ENCODE measurements around the gene SH3BP4.

SH3BP4 gene

GRCh38 chr2:235042576-235043515 lies 91.0 kb downstream of the SH3BP4 start:
- no peak for DNase-seq
- in situ Hi-C loops (cut with HindIII; ENCODE audit: low pct_ligation_motif_present, low pct_unique_long_range_greater_than_20kb, low sequenced_read_pairs) = no loop called here

- in situ Hi-C loops (cut with HindIII; ENCODE audit: low pct_ligation_motif_present, low pct_unique_long_range_greater_than_20kb, low sequenced_read_pairs) = no loop called here
- no peak for DNase-seq
Observed at GRCh38 chr2:235043762-235044500, 92.1 kb downstream of the SH3BP4 start.

DNA sequence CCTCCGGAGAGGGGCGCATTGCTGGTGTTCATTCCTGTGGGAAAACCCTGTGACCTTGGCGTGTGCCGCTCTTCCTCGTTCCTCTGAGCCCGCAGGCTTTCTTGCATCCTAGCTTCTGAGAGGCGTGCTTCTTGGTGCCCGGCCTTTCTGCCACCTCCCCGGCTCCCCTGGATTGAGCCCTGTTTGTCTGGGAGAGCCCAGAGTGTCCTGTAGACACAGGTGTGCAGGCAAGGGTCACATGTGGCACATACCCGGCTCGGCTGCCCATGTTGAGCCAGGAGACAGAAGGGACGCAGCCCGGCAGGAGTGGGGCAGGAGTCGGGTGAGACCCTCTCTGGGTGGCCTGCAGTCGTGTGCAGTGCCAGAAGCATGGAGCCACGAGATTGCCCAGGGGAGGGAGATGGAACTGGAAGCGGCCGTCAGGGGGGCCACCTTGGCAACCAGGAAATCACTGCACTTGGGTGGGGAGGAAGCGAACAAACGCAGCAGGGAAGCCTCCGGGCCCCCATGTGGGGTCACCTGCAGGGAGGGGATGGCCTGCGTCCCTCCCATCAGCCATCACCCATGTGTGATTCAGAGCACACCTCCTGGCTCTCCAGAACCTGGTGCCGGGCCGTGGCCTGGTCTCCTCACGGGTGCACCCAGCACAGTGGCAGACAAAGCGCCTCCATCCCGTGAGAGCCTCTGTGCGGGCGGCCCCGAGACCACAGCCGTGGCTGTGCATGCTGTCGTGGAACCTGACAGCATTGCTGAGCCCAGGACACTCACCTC lies 92.9 kb downstream of the SH3BP4 start:
- in situ Hi-C loops (cut with HindIII; ENCODE audit: low pct_ligation_motif_present, low pct_unique_long_range_greater_than_20kb, low sequenced_read_pairs) = no loop called here
- DNase-seq = no peak

DNA sequence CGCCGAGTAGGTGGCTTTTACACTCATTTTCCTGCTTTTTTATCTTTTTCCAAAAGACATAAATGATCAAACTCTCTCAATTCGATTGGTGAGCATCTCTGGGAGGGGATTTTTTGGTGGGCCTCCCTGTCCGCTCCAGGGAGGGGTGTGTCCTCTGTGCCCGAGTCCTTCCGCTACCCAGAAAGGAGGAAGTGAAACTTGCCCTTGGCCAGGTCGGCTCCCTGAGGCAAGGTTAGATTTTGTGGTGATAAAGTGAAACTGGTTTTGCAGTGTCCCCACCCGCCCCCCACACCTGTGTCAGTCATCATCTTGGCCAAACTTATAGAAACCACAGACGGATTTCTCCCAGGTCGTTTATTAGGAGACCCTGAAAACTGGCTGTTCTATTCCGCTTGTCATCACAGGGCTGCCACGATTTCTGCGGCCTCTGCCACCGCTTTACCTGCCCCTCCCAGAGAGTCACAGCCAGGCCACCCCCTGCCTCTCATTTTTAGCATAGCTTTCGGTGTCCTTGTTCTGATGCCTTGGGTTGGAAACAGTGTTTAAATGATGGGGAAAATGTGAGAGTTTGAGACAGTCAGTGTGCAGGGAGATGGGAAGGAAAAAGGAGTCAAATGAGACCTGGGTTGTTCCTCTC lies 93.6 kb downstream of the SH3BP4 start:
- no peak for DNase-seq
- in situ Hi-C loops (cut with HindIII; ENCODE audit: low pct_ligation_motif_present, low pct_unique_long_range_greater_than_20kb, low sequenced_read_pairs) = no loop called here

GRCh38 chr2:235045973-235046343 lies 94.1 kb downstream of the SH3BP4 start:
- no peak for DNase-seq
- in situ Hi-C loops (cut with HindIII; ENCODE audit: low pct_ligation_motif_present, low pct_unique_long_range_greater_than_20kb, low sequenced_read_pairs) = no loop called here

- DNase-seq = no peak
- in situ Hi-C loops (cut with HindIII; ENCODE audit: low pct_ligation_motif_present, low pct_unique_long_range_greater_than_20kb, low sequenced_read_pairs) = no loop called here
Observed at GRCh38 chr2:235046589-235046988, 94.8 kb downstream of the SH3BP4 start.

GRCh38 chr2:235047171-235048160 lies 95.6 kb downstream of the SH3BP4 start:
- DNase-seq = no peak
- in situ Hi-C loops (cut with HindIII; ENCODE audit: low pct_ligation_motif_present, low pct_unique_long_range_greater_than_20kb, low sequenced_read_pairs) = no loop called here

- in situ Hi-C loops (cut with HindIII; ENCODE audit: low pct_ligation_motif_present, low pct_unique_long_range_greater_than_20kb, low sequenced_read_pairs) = no loop called here
- no peak for DNase-seq
Observed at GRCh38 chr2:235048549-235048948, 96.7 kb downstream of the SH3BP4 start.

- in situ Hi-C loops (cut with HindIII; ENCODE audit: low pct_ligation_motif_present, low pct_unique_long_range_greater_than_20kb, low sequenced_read_pairs) = no loop called here
- no peak for DNase-seq
Observed at GRCh38 chr2:235049069-235049468, 97.3 kb downstream of the SH3BP4 start.

GRCh38 chr2:235049719-235050118 lies 97.9 kb downstream of the SH3BP4 start:
- no peak for DNase-seq
- in situ Hi-C loops (cut with HindIII; ENCODE audit: low pct_ligation_motif_present, low pct_unique_long_range_greater_than_20kb, low sequenced_read_pairs) = no loop called here

GRCh38 chr2:235050980-235051351 lies 99.1 kb downstream of the SH3BP4 start:
- in situ Hi-C loops (cut with HindIII; ENCODE audit: low pct_ligation_motif_present, low pct_unique_long_range_greater_than_20kb, low sequenced_read_pairs) = no loop called here
- DNase-seq = no peak

DNA sequence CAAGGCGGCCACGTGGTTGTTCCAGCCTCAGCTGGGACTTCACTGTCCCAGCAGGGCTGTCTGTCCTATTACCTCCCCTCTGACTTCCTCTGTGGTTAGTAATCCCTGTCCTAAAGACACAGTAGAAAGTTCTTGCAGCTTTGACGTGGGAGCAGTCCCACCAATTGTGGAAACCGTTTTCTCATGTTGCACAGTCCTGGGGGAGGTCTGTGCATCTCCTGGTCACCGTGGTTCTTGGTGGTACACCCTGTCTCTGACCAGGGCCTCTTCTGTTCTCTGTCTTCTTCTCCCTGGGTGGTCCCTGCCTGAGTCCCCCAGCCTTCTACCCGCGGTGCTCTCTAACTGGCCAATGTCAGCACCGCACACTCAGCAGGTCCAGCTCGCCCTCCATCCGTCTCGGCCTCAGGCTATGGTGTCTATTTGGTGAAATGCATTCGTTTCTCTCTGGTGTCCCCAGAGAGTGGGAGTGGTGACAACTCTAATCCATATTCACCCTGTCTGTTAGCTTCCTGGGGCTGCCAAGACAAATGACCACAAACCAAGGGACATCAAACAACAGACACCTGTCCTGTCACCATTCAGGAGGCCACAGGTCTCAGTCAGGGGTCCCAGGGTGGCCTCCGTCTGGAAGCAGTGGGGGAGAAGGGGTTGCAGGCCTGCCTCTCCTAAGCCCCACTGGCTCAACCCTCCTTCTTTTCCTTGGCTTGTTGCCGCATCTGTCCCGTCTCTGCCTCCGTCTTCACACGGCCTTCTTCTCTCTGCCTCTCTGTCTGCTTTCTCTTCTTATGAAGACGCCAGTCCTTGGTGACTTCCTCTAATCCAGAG lies 99.8 kb downstream of the SH3BP4 start:
- in situ Hi-C loops (cut with HindIII; ENCODE audit: low pct_ligation_motif_present, low pct_unique_long_range_greater_than_20kb, low sequenced_read_pairs) = no loop called here
- no peak for DNase-seq

DNA sequence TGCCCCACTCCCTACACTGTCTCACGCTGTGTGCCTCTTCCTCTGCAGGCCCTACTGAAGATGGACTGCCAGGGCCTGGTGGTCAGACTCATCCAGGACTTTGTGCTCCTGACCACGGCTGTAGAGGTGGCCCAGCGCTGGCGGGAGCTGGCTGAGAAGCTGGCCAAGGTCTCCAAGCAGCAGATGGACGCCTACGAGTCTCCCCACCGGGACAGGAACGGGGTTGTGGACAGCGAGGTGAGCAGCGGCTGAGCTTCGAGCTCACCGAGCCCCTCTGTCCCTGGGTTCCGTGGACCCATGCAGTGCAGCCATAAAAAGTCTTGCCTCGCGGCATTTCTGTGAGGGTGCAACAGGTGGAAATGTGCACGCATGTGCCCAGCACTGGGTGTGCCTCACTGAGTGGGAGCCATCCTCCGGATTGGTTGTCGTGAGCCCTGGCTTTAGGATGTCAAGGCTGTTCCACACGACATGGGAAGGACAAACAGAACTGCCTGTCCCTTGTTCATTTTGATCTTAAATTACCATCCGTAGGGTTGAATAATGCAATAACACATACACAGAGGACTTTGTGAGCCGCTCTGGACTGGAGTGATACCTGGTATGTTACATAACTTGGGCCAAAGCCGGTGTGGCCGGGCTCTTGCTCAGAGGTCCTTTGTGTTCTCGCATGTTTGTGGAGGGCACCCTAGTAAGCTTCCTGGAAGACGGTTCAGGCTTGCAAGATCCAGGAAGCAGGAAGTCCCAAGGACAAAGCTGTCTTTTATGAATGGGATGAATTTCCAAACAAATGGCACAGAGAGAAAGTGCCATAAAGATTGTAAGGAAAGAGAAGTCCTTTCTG lies 100.9 kb downstream of the SH3BP4 start:
- no peak for DNase-seq
- in situ Hi-C loops (cut with HindIII; ENCODE audit: low pct_ligation_motif_present, low pct_unique_long_range_greater_than_20kb, low sequenced_read_pairs) = no loop called here

DNA sequence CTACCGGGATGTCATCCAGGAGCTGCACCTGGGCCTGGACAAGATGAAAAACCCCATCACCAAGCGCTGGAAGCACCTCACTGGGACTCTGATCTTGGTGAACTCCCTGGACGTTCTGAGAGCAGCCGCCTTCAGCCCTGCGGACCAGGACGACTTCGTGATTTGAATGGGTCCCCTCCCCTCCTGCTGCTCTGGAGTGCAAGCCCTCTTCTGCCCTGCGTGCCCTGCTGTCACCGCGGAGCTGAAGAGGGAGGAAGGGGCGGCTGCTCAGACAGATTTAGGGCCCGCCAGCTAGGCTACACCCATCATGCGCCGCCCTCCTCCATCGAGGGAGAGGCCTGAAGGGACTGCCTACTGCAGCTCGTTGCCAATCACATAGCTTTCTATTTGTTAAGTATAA lies 101.8 kb downstream of the SH3BP4 start:
- in situ Hi-C loops (cut with HindIII; ENCODE audit: low pct_ligation_motif_present, low pct_unique_long_range_greater_than_20kb, low sequenced_read_pairs) = no loop called here
- no peak for DNase-seq

- no peak for DNase-seq
- in situ Hi-C loops (cut with HindIII; ENCODE audit: low pct_ligation_motif_present, low pct_unique_long_range_greater_than_20kb, low sequenced_read_pairs) = no loop called here
Observed at GRCh38 chr2:235054475-235054874, 102.7 kb downstream of the SH3BP4 start.

- in situ Hi-C loops (cut with HindIII; ENCODE audit: low pct_ligation_motif_present, low pct_unique_long_range_greater_than_20kb, low sequenced_read_pairs) = no loop called here
- DNase-seq = no peak
Observed at GRCh38 chr2:235054919-235055318, 103.1 kb downstream of the SH3BP4 start.

Measured in ACHN (cell line).